ENCODE results near the gene UTS2B.
A peak's percentile ranks its signal among the peaks of the same experiment; 100 is the strongest.

The UTS2B gene

DNA sequence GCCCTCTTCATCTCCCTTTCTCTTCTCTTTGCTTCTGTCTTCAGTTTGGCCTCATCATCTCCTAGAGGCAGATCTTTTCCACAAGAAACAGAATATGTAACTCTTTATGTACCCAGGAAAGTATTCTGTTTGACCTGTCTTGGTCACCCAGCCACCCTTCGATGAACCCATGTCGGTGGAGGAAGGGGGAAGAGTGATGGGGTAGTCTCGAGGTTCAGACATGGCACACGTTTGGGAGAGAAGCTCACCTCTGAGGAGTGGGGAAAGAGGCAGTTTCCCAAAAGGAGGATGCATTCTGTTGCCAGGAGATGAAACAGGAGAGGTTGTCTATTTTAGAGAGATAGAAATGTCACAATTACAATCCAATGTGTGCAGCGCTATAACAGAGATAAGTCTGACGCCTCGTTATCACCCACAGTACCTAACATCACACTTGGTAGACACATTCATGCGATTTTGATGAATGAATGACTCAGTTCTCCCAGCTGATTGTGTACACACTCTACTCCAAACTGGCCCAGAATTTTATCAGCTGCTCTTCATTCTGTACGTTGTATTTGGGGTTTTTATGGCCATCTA lies 1.9 kb downstream of the UTS2B start (continued):
- TF ChIP-seq, protein P1, sequence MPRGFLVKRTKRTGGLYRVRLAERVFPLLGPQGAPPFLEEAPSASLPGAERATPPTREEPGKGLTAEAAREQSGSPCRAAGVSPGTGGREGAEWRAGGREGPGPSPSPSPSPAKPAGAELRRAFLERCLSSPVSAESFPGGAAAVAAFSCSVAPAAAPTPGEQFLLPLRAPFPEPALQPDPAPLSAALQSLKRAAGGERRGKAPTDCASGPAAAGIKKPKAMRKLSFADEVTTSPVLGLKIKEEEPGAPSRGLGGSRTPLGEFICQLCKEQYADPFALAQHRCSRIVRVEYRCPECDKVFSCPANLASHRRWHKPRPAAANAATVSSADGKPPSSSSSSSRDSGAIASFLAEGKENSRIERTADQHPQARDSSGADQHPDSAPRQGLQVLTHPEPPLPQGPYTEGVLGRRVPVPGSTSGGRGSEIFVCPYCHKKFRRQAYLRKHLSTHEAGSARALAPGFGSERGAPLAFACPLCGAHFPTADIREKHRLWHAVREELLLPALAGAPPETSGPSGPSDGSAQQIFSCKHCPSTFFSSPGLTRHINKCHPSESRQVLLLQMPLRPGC (tag by site-specific recombination; IDR thresholded peaks at IDR 0.05) = 0 out of 2 replicates have a peak, but pooled peaks have one; percentile 9
- no peak for TF ChIP-seq ZNF654 (tag by site-specific recombination; IDR thresholded peaks at IDR 0.05; ENCODE audit: low read depth)
- TF ChIP-seq GLIS2 (tag by site-specific recombination; IDR thresholded peaks at IDR 0.05) = no peak
- TF ChIP-seq ZNF19 (tag by site-specific recombination; IDR thresholded peaks at IDR 0.05; ENCODE audit: low read depth) = no peak
- TF ChIP-seq, protein P2, sequence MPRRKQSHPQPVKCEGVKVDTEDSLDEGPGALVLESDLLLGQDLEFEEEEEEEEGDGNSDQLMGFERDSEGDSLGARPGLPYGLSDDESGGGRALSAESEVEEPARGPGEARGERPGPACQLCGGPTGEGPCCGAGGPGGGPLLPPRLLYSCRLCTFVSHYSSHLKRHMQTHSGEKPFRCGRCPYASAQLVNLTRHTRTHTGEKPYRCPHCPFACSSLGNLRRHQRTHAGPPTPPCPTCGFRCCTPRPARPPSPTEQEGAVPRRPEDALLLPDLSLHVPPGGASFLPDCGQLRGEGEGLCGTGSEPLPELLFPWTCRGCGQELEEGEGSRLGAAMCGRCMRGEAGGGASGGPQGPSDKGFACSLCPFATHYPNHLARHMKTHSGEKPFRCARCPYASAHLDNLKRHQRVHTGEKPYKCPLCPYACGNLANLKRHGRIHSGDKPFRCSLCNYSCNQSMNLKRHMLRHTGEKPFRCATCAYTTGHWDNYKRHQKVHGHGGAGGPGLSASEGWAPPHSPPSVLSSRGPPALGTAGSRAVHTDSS (tag by site-specific recombination; IDR thresholded peaks at IDR 0.05) = no peak

DNA sequence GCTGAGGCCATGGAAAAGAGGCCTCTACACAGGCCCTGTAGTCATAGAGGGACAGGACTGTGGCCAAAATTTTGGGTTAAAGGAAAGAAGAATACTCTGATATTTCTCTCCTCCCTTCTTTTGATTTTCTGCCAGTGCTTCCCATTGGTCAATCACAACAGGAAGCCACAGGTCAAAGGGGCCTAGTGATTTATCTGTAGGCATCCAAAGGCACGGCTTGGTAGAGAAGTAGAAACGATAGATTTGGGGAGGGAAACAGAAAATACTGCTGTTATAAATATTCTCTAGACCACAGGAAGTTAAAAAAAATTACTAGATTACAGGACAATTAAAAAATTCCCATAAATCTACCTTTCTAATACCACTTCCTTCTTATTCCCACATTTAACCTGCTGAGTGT lies 2.8 kb downstream of the UTS2B start:
- TF ChIP-seq, protein P3, sequence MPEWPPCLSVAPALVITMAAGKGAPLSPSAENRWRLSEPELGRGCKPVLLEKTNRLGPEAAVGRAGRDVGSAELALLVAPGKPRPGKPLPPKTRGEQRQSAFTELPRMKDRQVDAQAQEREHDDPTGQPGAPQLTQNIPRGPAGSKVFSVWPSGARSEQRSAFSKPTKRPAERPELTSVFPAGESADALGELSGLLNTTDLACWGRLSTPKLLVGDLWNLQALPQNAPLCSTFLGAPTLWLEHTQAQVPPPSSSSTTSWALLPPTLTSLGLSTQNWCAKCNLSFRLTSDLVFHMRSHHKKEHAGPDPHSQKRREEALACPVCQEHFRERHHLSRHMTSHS (tag by site-specific recombination; IDR thresholded peaks at IDR 0.05) = no peak
- no peak for TF ChIP-seq ZNF561 (tag by site-specific recombination; IDR thresholded peaks at IDR 0.05; ENCODE audit: borderline replicate concordance)
- no peak for TF ChIP-seq PRDM1 (tag by site-specific recombination; IDR thresholded peaks at IDR 0.05)
- POLR2A ChIA-PET = no interaction called here
- H3K4me3 ChIP-seq (ENCODE audit: low read depth, low read length) = no peak overlapping the region
- no peaks in the 10 kb centered on the region for H3K4me1 ChIP-seq (ENCODE audit: control insufficient read depth, insufficient read depth, low read length)
- CTCF ChIA-PET = interaction anchor here (0.6 kb wide), 1 partner anchor 84 kb away, joined by 3 read pairs; no protein-coding TSS in a partner anchor
- no peaks in the 10 kb centered on the region for H3K9me3 ChIP-seq (ENCODE audit: control insufficient read depth, insufficient read depth, low read depth, low read length)
- H3K27ac ChIP-seq (ENCODE audit: extremely low read depth, low read depth, low read length) = no peak overlapping the region
- H3K36me3 ChIP-seq (ENCODE audit: control insufficient read depth in 2 of 2, insufficient read depth in 1 of 2, low read length in 2 of 2) = no peaks in the 10 kb centered on the region

DNA sequence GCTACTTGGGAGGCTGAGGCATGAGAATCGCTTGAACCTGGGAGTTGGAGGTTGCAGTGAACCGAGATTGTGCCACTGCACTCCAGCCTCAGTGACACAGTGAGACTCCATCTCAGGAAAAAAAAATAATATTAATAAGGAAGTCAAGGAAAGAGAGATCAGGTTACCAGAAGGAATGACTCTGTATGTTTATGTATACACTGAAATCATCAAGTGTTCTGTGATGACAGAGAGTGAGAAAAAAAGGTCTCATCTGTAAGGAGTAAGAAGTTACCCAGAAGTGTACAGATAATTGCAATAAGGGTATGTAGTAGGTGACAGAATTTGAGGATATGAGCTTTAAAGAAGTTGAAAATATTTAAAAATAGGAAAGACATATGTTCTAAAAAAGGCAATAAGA lies 5.4 kb downstream of the UTS2B start:
- POLR2A ChIA-PET = no interaction called here
- no peak overlapping the region for H3K4me3 ChIP-seq (ENCODE audit: low read depth, low read length)
- TF ChIP-seq SCRT2 (tag by site-specific recombination; IDR thresholded peaks at IDR 0.05) (no peak), ZNF560 (tag by site-specific recombination; IDR thresholded peaks at IDR 0.05; ENCODE audit: borderline replicate concordance) (no peak), ZFP69B (tag by site-specific recombination; IDR thresholded peaks at IDR 0.05) (no peak), ZNF747 (tag by site-specific recombination; IDR thresholded peaks at IDR 0.05) (no peak), ZNF133 (tag by site-specific recombination; IDR thresholded peaks at IDR 0.05) (no peak), ZNF155 (tag by site-specific recombination; IDR thresholded peaks at IDR 0.05) (no peak)
- TF ChIP-seq, protein P3 (tag by site-specific recombination; IDR thresholded peaks at IDR 0.05) = no peak
- TF ChIP-seq, protein P4, sequence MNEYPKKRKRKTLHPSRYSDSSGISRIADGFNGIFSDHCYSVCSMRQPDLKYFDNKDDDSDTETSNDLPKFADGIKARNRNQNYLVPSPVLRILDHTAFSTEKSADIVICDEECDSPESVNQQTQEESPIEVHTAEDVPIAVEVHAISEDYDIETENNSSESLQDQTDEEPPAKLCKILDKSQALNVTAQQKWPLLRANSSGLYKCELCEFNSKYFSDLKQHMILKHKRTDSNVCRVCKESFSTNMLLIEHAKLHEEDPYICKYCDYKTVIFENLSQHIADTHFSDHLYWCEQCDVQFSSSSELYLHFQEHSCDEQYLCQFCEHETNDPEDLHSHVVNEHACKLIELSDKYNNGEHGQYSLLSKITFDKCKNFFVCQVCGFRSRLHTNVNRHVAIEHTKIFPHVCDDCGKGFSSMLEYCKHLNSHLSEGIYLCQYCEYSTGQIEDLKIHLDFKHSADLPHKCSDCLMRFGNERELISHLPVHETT (tag by site-specific recombination; IDR thresholded peaks at IDR 0.05) = no peak
- TF ChIP-seq, protein P5, sequence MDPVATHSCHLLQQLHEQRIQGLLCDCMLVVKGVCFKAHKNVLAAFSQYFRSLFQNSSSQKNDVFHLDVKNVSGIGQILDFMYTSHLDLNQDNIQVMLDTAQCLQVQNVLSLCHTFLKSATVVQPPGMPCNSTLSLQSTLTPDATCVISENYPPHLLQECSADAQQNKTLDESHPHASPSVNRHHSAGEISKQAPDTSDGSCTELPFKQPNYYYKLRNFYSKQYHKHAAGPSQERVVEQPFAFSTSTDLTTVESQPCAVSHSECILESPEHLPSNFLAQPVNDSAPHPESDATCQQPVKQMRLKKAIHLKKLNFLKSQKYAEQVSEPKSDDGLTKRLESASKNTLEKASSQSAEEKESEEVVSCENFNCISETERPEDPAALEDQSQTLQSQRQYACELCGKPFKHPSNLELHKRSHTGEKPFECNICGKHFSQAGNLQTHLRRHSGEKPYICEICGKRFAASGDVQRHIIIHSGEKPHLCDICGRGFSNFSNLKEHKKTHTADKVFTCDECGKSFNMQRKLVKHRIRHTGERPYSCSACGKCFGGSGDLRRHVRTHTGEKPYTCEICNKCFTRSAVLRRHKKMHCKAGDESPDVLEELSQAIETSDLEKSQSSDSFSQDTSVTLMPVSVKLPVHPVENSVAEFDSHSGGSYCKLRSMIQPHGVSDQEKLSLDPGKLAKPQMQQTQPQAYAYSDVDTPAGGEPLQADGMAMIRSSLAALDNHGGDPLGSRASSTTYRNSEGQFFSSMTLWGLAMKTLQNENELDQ (tag by site-specific recombination; IDR thresholded peaks at IDR 0.05; ENCODE audit: low read depth) = no peak
- H3K4me1 ChIP-seq (ENCODE audit: control insufficient read depth, insufficient read depth, low read length) = no peaks in the 10 kb centered on the region
- H3K36me3 ChIP-seq (ENCODE audit: control insufficient read depth in 2 of 2, insufficient read depth in 1 of 2, low read length in 2 of 2) = no peaks in the 10 kb centered on the region
- no peak overlapping the region for H3K27ac ChIP-seq (ENCODE audit: extremely low read depth, low read depth, low read length)
- CTCF ChIA-PET = interaction anchor here (0.5 to 1.2 kb wide), 2 partner anchors 11 to 198 kb away, joined by 3 to 4 read pairs; no protein-coding TSS in a partner anchor
- no peaks in the 10 kb centered on the region for H3K9me3 ChIP-seq (ENCODE audit: control insufficient read depth, insufficient read depth, low read depth, low read length)

All from HEK293 (cell line).